Measurements from ENCODE around the gene C19orf33. TPM values are rescaled to one million over a fixed set of nuclear protein-coding genes. Genes with fewer than 3 reads are reported as not detected.

C19orf33 gene
- total and polyA plus RNA-seq, 5 donors from 2014 or later = not detected

- H3K9me3 Mint-ChIP-seq = peaks cover 0 to 1% (median 0%) of the 10 kb centered on the region in 7 donors
- H3K27me3 Mint-ChIP-seq = no peaks in the 10 kb centered on the region
- Histone ChIP-seq H3K9me3 (ENCODE audit: control insufficient read depth in 2 of 2, low read length in 2 of 2) (no peaks in the 10 kb centered on the region), H3K36me3 (ENCODE audit: control insufficient read depth, insufficient read depth, low read length) (no peaks in the 10 kb centered on the region), H3K27me3 (ENCODE audit: control insufficient read depth, insufficient read depth, low read length) (no peaks in the 10 kb centered on the region), H3K4me3 (ENCODE audit: low read depth, low read length) (peak overlapping the region; percentile 86), H3K4me1 (ENCODE audit: control insufficient read depth, insufficient read depth, low read length, poor library complexity, severe bottlenecking) (peaks cover 51% of the 10 kb centered on the region), H3K27ac (ENCODE audit: insufficient read depth, low read length, poor library complexity, severe bottlenecking) (peak overlapping the region; percentile 91)
- H3K4me1 Mint-ChIP-seq = peaks cover 9 to 66% (median 43%) of the 10 kb centered on the region in 4 donors
- H3K27ac Mint-ChIP-seq = peak overlapping the region; percentile 95 to 99 (median 98)
- H3K4me3 Mint-ChIP-seq = peak overlapping the region; percentile 87 to 99 (median 94)
- peaks cover 4% of the 10 kb centered on the region for H3K36me3 Mint-ChIP-seq
- DNase-seq = no peak
- ATAC-seq (ENCODE audit: low read depth in 2 of 2) = peak in 1 of 2 donors; percentile 9
These were observed 12.5 kb downstream of the C19orf33 start for GRCh38 chr19:38316477-38317067.

GRCh38 chr19:38317104-38317612, 13.1 kb downstream of the C19orf33 start:
- Histone ChIP-seq H3K4me1 (ENCODE audit: control insufficient read depth, insufficient read depth, low read length, poor library complexity, severe bottlenecking) (peaks cover 54% of the 10 kb centered on the region), H3K36me3 (ENCODE audit: control insufficient read depth, insufficient read depth, low read length) (no peaks in the 10 kb centered on the region), H3K27ac (ENCODE audit: insufficient read depth, low read length, poor library complexity, severe bottlenecking) (peak overlapping the region; percentile 91), H3K4me3 (ENCODE audit: low read depth, low read length) (peak overlapping the region; percentile 86), H3K27me3 (ENCODE audit: control insufficient read depth, insufficient read depth, low read length) (no peaks in the 10 kb centered on the region), H3K9me3 (ENCODE audit: control insufficient read depth in 2 of 2, low read length in 2 of 2) (no peaks in the 10 kb centered on the region)
- Mint-ChIP-seq H3K36me3 (peaks cover 4% of the 10 kb centered on the region), H3K4me3 (peak overlapping the region; percentile 87 to 99 (median 94)), H3K27me3 (no peaks in the 10 kb centered on the region), H3K9me3 (peaks cover 0 to 1% (median 0%) of the 10 kb centered on the region in 7 donors), H3K27ac (peak overlapping the region; percentile 95 to 99 (median 98)), H3K4me1 (peaks cover 15 to 71% (median 49%) of the 10 kb centered on the region in 4 donors)
- DNase-seq (peak in 2 of 3 donors; percentile 28 to 78), ATAC-seq (ENCODE audit: low read depth in 2 of 2) (no peak)

- Histone ChIP-seq H3K4me1 (ENCODE audit: control insufficient read depth, insufficient read depth, low read length, poor library complexity, severe bottlenecking) (peaks cover 54% of the 10 kb centered on the region), H3K27me3 (ENCODE audit: control insufficient read depth, insufficient read depth, low read length) (no peaks in the 10 kb centered on the region)
- H3K4me1 Mint-ChIP-seq = peaks cover 14 to 68% (median 50%) of the 10 kb centered on the region in 4 donors
These were observed 14.6 kb downstream of the C19orf33 start for GRCh38 chr19:38318660-38319059.

GRCh38 chr19:38319421-38320258, 15.6 kb downstream of the C19orf33 start, which contains the start of gene KCNK6:
KCNK6 (plus strand) TSS chr19:38319845; CDS start chr19:38319951, 106 bp downstream.
- no peaks in the 10 kb centered on the region for H3K27me3 ChIP-seq (ENCODE audit: control insufficient read depth, insufficient read depth, low read length)
- no peaks in the 10 kb centered on the region for H3K9me3 ChIP-seq (ENCODE audit: control insufficient read depth in 2 of 2, low read length in 2 of 2)
- Mint-ChIP-seq H3K4me3 (peak within 1 kb of the TSS; percentile 87 to 90 (median 88)), H3K4me1 (peaks cover 11 to 65% (median 47%) of the 10 kb centered on the region in 4 donors), H3K9me3 (peaks cover 0 to 1% (median 0%) of the 10 kb centered on the region in 7 donors), H3K27me3 (no peaks in the 10 kb centered on the region), H3K27ac (peak within 1 kb of the TSS; percentile 90 to 94 (median 90)), H3K36me3 (peaks cover 5% of the 10 kb centered on the region)
- DNase-seq (peak; percentile 38 to 56 (median 44)), ATAC-seq (ENCODE audit: low read depth in 2 of 2) (no peak)
- no peaks in the 10 kb centered on the region for H3K36me3 ChIP-seq (ENCODE audit: control insufficient read depth, insufficient read depth, low read length)
- H3K4me1 ChIP-seq (ENCODE audit: control insufficient read depth, insufficient read depth, low read length, poor library complexity, severe bottlenecking) = peaks cover 54% of the 10 kb centered on the region
- H3K4me3 ChIP-seq (ENCODE audit: low read depth, low read length) = peak within 1 kb of the TSS; percentile 73
- H3K27ac ChIP-seq (ENCODE audit: insufficient read depth, low read length, poor library complexity, severe bottlenecking) = peak within 1 kb of the TSS; percentile 57

More at GRCh38 chr19:38318660-38319059, 14.6 kb downstream of the C19orf33 start:
- peaks cover 0 to 1% (median 0%) of the 10 kb centered on the region in 7 donors for H3K9me3 Mint-ChIP-seq
- Histone ChIP-seq H3K4me3 (ENCODE audit: low read depth, low read length) (no peak overlapping the region), H3K36me3 (ENCODE audit: control insufficient read depth, insufficient read depth, low read length) (no peaks in the 10 kb centered on the region), H3K27ac (ENCODE audit: insufficient read depth, low read length, poor library complexity, severe bottlenecking) (no peak overlapping the region), H3K9me3 (ENCODE audit: control insufficient read depth in 2 of 2, low read length in 2 of 2) (no peaks in the 10 kb centered on the region)
- peaks cover 8% of the 10 kb centered on the region for H3K36me3 Mint-ChIP-seq
- H3K4me3 Mint-ChIP-seq = peak overlapping the region; percentile 87 to 90 (median 88)
- peak overlapping the region in 1 of 3 donors; percentile 32 for H3K27ac Mint-ChIP-seq
- no peak for DNase-seq
- no peaks in the 10 kb centered on the region for H3K27me3 Mint-ChIP-seq
- ATAC-seq (ENCODE audit: low read depth in 2 of 2) = no peak

- peak overlapping the region; percentile 14 for H3K27ac ChIP-seq (ENCODE audit: insufficient read depth, low read length, poor library complexity, severe bottlenecking)
- DNase-seq = no peak
- H3K9me3 ChIP-seq (ENCODE audit: control insufficient read depth in 2 of 2, low read length in 2 of 2) = no peaks in the 10 kb centered on the region
- no peaks in the 10 kb centered on the region for H3K36me3 ChIP-seq (ENCODE audit: control insufficient read depth, insufficient read depth, low read length)
- no peak overlapping the region for H3K4me3 ChIP-seq (ENCODE audit: low read depth, low read length)
- Mint-ChIP-seq H3K4me1 (peaks cover 11 to 61% (median 44%) of the 10 kb centered on the region in 4 donors), H3K27me3 (no peaks in the 10 kb centered on the region), H3K4me3 (peak overlapping the region; percentile 85 to 88 (median 88)), H3K27ac (peak overlapping the region in 2 of 3 donors; percentile 3 to 94), H3K36me3 (peaks cover 12% of the 10 kb centered on the region), H3K9me3 (peaks cover 0 to 1% (median 0%) of the 10 kb centered on the region in 7 donors)
- no peaks in the 10 kb centered on the region for H3K27me3 ChIP-seq (ENCODE audit: control insufficient read depth, insufficient read depth, low read length)
- ATAC-seq (ENCODE audit: low read depth in 2 of 2) = no peak
- H3K4me1 ChIP-seq (ENCODE audit: control insufficient read depth, insufficient read depth, low read length, poor library complexity, severe bottlenecking) = peaks cover 48% of the 10 kb centered on the region
These were observed 16.9 kb downstream of the C19orf33 start for GRCh38 chr19:38320969-38321339.

- Mint-ChIP-seq H3K36me3 (peaks cover 13% of the 10 kb centered on the region), H3K27ac (peak overlapping the region; percentile 3 to 94 (median 28)), H3K9me3 (no peaks in the 10 kb centered on the region), H3K27me3 (no peaks in the 10 kb centered on the region), H3K4me3 (peak overlapping the region; percentile 85 to 88 (median 88)), H3K4me1 (peaks cover 11 to 53% (median 40%) of the 10 kb centered on the region in 4 donors)
- peaks cover 5% of the 10 kb centered on the region for H3K36me3 ChIP-seq (ENCODE audit: control insufficient read depth, insufficient read depth, low read length)
- no peaks in the 10 kb centered on the region for H3K9me3 ChIP-seq (ENCODE audit: control insufficient read depth in 2 of 2, low read length in 2 of 2)
- H3K27ac ChIP-seq (ENCODE audit: insufficient read depth, low read length, poor library complexity, severe bottlenecking) = peak overlapping the region; percentile 14
- H3K4me1 ChIP-seq (ENCODE audit: control insufficient read depth, insufficient read depth, low read length, poor library complexity, severe bottlenecking) = peaks cover 40% of the 10 kb centered on the region
- ATAC-seq (ENCODE audit: low read depth in 2 of 2) (no peak), DNase-seq (no peak)
- H3K4me3 ChIP-seq (ENCODE audit: low read depth, low read length) = no peak overlapping the region
- H3K27me3 ChIP-seq (ENCODE audit: control insufficient read depth, insufficient read depth, low read length) = no peaks in the 10 kb centered on the region
These were observed 17.7 kb downstream of the C19orf33 start for GRCh38 chr19:38321646-38322196.

GRCh38 chr19:38323291-38323690, 19.2 kb downstream of the C19orf33 start:
- Mint-ChIP-seq H3K9me3 (no peaks in the 10 kb centered on the region), H3K4me3 (peak overlapping the region in 1 of 4 donors; percentile 82), H3K27me3 (no peaks in the 10 kb centered on the region), H3K4me1 (peaks cover 15 to 40% (median 28%) of the 10 kb centered on the region in 4 donors), H3K27ac (peak overlapping the region in 2 of 3 donors; percentile 76 to 78), H3K36me3 (peaks cover 23% of the 10 kb centered on the region)
- Histone ChIP-seq H3K27me3 (ENCODE audit: control insufficient read depth, insufficient read depth, low read length) (no peaks in the 10 kb centered on the region), H3K27ac (ENCODE audit: insufficient read depth, low read length, poor library complexity, severe bottlenecking) (no peak overlapping the region), H3K4me3 (ENCODE audit: low read depth, low read length) (no peak overlapping the region), H3K9me3 (ENCODE audit: control insufficient read depth in 2 of 2, low read length in 2 of 2) (no peaks in the 10 kb centered on the region), H3K4me1 (ENCODE audit: control insufficient read depth, insufficient read depth, low read length, poor library complexity, severe bottlenecking) (peaks cover 31% of the 10 kb centered on the region), H3K36me3 (ENCODE audit: control insufficient read depth, insufficient read depth, low read length) (peaks cover 21% of the 10 kb centered on the region)
- DNase-seq = no peak
- no peak for ATAC-seq (ENCODE audit: low read depth in 2 of 2)
